Lung microvascular endothelial cell (primary cell): Measurements from ENCODE around the gene A3GALT2. TPM values are rescaled to one million over a fixed set of nuclear protein-coding genes. Genes with fewer than 3 reads are reported as not detected.

ENCODE experiments used
- DNase-seq, 2 donors: peaks; one replicate each; pipeline versions ENCODE4 v3.0.0 to v3.0.0-alpha.2; 2010; ENCODE audit warnings: low read depth in 2 of 2
- total RNA-seq: library from RNA; depleted of rRNA; stranded (reverse); fragments of >200 nt; gene quantifications from 2 replicates; pipeline ENCODE4 v1.2.1, GENCODE V29; 2014

The A3GALT2 gene
- total RNA-seq = not detected in 2 replicates

- DNase-seq = no peak
Measured at GRCh38 chr1:33320619-33321165, at the start of gene A3GALT2. TSS of gene A3GALT2 (minus strand) at chr1:33321098. CDS start at chr1:33321098, 0 bp downstream.

GRCh38 chr1:33370301-33370700 is 49.4 kb upstream of the A3GALT2 start:
- DNase-seq = no peak

- no peak for DNase-seq
Measured at GRCh38 chr1:33369764-33370163, 48.9 kb upstream of the A3GALT2 start.

- no peak for DNase-seq
Measured at GRCh38 chr1:33369081-33369480, 48.2 kb upstream of the A3GALT2 start.

- DNase-seq = no peak
Measured at GRCh38 chr1:33368431-33368830, 47.5 kb upstream of the A3GALT2 start.

- peak; percentile 83 for DNase-seq
Measured at GRCh38 chr1:33367485-33368405, 46.8 kb upstream of the A3GALT2 start.

- no peak for DNase-seq
Measured at GRCh38 chr1:33366762-33367484, 46.0 kb upstream of the A3GALT2 start.

GRCh38 chr1:33365560-33365997 is 44.7 kb upstream of the A3GALT2 start:
- DNase-seq = peak in 1 of 2 donors; percentile 33

GRCh38 chr1:33364565-33364918 is 43.6 kb upstream of the A3GALT2 start:
- DNase-seq = peak in 1 of 2 donors; percentile 50

DNA sequence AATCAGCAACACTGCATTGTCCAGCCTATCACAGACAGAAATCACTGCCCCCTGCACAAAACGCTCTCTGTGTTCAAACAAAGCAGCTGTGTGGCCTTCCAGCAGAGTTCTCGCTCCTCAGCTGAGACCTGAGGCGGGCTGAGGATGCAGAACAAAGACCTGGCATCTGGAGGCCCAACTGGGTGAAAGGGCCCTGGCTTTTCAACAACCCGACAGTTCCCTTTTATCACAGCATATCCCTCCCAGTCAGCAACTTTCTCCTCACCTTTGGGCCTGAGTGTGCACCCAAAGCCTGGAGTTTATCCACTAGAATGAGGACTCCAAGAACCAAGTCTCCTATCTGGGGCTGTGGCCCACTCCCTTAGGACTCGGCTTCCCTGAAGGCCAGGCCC is 42.6 kb upstream of the A3GALT2 start:
- no peak for DNase-seq

- no peak for DNase-seq
Measured at GRCh38 chr1:33363021-33363420, 42.1 kb upstream of the A3GALT2 start.

DNA sequence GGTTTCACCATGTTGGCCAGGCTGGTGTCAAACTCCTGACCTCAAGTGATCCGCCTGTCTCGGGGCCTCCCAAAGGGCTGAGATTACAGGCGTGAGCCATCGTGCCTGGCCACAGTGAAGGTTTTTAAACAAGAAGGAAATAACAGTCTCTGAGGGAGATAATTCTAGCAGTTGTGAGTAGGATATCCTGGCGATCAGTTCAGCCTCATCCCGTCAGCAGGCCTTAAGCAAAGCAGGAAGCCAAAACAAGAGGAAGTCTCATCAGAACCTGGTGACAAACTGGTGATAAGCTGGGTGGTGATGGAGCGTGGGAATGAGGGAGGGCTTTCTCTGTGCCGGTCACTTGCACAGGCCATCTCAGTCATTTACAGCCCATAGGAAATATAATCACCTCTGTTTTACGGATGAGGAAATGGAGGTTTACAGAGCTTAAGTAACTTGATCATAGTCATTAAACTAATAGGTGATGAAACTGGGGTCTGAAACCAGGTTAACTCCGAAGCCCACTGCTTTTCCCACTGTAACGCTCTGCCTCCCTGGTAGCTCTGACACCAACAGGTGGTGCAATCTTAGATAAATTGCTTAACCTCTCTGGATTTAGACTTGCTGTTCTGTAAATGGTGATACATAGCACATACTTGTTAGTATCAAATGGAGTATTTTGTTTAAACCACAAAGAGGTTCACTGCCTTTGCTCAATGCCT is 40.8 kb upstream of the A3GALT2 start:
- peak; percentile 77 to 93 for DNase-seq

- no peak for DNase-seq
Measured at GRCh38 chr1:33360367-33360766, 39.5 kb upstream of the A3GALT2 start.

- no peak for DNase-seq
Measured at GRCh38 chr1:33359931-33360330, 39.0 kb upstream of the A3GALT2 start.

DNA sequence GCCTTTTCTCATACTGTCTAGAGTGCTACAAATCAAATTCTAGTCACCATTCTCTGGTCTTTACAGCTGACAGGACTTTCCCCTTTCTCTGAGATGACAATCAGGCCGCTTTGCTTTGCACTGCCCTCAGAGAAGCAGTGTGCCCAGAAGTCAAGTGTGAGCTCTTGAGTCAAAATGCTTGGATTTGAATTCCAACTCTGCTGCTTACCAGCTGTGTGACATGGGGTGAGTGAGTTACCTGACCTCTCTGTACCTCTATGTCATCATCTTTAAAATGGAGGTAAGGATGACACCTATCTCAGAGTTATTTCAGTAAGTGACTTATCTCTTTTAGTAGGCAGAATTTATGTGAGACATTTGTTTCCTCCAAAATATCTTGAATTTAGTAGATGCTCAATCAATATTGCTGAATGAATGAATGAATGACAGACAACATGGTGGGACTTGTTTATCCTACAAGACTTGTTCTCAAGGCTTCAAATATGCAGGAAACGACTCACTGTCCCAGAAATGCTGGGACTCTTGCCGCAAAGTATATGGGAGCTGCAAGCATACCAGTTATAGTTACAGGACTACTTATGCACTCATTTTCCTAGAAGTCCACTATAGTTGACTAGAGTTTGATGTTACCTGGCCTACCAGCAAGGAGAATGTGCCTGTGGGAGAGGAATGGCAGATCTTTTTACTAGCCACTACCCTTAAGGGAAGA is 38.1 kb upstream of the A3GALT2 start:
- peak in 1 of 2 donors; percentile 49 for DNase-seq

DNA sequence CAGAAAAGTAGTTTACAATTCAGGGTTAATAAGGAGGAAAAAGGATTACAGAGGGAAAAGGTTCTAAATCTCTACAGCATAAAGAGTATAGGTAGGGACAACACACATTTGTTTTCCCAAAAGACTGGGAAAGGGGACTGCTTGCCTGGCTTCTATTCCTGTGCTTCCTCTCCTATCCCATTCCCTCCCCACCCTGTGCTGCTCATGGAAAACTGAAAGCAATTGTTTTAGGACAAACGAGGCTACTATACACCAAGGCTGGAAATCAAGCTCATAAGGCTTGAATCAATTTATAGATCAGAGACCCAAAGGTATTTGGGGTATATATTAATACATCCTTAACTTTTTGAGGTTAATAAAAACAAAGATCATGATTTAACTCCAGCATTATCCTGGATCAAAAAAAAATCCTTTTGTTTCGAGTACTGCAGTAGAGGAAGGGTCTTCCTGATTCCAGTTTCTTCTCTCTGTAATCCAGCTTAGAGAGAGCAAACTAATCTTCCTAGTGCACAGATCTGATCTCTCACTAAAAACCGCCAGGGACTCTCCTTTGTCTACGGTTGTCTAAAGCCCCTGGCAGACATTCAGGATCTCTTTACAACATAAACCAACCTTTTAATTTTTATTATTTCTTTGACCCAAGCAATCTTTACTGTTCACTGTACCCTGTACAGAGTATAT is 37.4 kb upstream of the A3GALT2 start:
- DNase-seq = peak in 1 of 2 donors; percentile 51

GRCh38 chr1:33357099-33357498 is 36.2 kb upstream of the A3GALT2 start:
- no peak for DNase-seq

DNA sequence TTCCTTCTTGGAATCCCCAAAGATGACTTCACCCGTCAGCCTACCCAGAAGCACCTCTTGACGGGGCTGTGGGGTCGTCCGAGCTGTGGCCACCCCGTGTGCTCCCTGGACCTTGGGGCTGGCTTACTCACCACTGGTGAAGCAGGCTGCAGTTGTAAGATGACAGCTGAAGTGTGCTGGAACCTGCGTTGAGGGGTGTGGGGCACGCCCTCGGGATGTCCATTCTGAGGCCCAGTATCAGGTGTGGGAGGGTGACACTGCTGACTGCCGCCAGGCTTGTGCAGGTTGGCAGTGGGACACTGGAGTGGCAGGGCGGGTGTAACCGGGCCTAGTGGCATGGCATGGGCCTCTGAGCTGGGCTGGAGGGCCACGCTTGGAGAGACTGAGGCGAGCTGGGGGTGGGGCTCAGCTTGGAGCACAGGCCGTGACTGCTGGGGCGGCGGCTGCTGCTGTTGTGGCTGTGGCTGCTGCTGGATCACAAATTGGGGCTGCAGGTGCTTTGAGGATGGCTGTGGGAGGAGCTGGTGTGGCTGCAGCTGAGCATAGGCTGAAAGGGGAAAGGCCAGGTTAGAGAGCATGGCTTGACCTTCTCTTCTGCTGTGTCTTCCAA is 33.9 kb upstream of the A3GALT2 start:
- DNase-seq = no peak

DNA sequence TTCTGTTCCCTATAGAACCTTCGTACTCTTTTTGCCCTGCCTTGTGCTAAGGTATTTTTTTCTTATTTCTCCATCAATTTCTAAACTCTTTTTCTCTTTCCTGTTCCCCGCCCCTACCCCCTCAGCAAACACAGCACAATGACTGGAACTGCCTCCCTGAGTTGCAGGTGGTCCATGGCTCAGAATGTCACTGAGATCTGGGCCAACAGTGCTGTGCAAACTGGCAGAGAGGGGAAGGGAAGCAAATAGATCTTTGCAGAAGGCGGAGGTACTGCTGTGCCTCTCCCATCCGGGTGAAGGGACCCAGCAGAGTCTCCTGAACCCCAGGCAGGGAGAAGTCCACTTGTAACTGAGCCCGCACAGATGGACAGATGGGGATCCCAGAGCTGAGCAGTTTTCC is 32.6 kb upstream of the A3GALT2 start:
- no peak for DNase-seq

DNA sequence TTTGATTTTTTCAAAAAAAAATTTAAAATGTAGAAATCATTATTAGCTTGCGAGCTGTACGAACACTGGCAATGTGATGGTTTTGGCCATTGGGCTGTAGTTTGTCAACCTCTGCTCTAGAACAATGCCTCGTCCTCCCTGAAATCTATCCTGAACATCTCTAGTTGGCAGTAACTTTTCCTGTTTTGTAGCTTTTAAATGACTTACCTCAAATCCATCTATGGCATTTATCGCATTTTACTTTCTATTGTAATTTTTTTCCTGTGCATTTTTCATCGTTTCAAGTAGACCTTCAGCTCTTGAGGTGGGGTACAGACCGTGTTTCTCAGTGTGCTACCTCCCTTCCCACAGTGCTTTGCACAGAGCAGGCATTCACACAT is 30.4 kb upstream of the A3GALT2 start:
- no peak for DNase-seq
